HG03196 (cell line): ENCODE measurements around the gene POLE.

Experiments used
- ATAC-seq: cut with Tn5 transposase; IDR thresholded peaks from one replicate; pipeline ENCODE4 v1.9.1; 2021; ENCODE audit not compliant: unreplicated experiment

Gene POLE

DNA sequence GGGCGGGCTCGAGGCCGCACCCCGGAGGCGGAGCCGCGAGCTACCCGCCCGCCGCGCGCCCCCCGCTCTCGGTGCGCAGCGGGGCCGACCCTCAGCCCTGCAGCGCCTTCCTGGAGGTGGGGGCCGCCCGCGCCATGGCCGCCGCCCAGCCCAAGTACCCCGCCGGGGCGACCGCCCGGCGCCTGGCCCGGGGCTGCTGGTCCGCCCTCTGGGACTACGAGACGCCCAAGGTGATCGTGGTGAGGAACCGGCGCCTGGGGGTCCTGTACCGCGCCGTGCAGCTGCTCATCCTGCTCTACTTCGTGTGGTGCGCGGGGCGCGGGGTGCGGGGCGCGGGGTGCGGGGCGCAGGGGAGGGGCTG, 68.5 kb downstream of the POLE start, which contains the start of gene P2RX2:
Gene P2RX2, plus strand, starts transcription at position 94 of the 361 bp plus-strand sequence. Its CDS starts 41 bp downstream, at position 135.
- ATAC-seq = no peak

DNA sequence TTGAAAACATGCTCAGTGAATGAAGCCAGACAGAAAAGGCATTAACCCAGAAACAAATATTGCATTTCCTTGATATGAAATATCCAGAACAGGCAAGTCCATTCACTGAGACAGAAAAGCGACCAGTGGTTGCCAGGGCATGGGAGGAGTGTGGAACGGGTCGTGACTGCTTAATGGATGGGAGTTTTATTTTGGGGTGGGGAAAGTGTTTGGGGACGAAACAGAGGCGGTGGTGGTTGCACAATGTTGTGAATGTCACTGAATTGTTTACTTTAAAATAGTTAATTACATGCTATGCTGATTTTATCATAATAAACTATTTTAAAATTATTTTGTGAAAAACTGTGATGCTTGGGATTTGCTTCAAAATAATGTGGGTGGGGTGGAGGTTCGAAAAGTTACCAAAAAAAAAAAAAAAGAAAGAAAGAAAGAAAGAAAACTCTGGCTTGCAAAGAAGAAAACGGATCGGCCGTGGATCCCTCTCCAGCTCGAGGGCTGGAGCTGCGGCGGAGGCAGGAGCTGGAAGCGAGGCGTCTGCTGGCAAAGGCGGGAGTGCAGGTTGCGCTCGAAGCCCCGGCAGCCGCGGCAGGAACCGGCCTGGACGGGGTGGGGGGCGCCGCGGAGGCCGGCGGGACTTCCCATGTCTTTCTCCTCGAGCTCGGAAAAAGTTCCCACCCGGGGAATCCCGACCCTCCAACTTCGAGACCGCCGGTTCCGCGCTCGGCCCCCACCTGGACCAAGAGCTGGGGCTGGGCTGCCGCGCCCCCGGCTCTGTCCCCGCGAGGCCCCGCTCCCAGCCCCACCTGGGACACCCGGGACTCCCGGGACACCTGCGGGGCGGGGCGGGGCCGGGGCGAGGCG, 69.1 kb downstream of the POLE start:
- no peak for ATAC-seq

DNA sequence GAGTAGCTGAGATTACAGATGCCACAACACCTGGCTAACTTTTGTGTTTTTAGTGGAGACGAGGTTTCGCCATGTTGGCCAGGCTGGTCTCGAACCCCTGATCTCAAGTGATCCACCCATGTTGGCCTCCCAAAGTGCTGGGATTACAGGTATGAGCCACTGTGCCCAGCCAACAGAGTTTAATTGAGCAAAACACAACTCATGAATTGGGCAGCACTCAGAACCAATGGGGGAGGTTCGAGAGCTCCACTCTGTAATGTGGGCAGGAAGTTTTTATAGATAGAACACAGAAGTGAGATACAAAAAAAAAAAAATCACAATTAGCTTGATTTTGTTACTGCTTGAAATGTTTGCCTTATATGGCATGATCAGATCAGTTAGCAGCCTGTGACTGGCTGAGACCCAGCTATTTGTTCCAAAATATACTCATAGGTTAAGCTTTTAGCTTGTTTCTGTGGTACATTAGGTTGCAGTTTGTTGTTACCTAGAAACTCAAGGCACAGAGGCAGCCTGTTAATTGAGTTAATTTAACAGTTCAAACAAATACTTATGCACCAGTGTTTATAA, 69.9 kb downstream of the POLE start:
- ATAC-seq = no peak

DNA sequence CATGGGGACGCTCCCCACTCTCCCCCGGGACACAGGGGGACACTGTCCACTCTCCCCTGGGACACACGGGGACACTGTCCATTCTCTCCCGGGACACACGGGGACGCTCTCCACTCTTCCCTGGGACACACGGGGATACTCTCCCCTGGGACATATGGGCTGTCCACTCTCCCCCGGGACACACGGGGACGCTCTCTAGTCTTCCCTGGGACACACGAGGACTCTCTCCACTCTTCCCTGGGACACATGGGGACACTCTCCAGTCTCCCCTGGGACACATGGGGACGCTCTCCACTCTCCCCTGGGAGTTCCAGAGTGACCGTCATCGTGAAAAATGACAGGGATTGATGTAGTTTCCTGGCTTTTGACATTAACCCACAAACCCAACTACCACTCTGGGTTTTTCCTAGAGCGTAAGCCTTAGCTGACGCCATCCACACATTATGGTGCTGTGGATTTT, 71.5 kb downstream of the POLE start:
- ATAC-seq = no peak

DNA sequence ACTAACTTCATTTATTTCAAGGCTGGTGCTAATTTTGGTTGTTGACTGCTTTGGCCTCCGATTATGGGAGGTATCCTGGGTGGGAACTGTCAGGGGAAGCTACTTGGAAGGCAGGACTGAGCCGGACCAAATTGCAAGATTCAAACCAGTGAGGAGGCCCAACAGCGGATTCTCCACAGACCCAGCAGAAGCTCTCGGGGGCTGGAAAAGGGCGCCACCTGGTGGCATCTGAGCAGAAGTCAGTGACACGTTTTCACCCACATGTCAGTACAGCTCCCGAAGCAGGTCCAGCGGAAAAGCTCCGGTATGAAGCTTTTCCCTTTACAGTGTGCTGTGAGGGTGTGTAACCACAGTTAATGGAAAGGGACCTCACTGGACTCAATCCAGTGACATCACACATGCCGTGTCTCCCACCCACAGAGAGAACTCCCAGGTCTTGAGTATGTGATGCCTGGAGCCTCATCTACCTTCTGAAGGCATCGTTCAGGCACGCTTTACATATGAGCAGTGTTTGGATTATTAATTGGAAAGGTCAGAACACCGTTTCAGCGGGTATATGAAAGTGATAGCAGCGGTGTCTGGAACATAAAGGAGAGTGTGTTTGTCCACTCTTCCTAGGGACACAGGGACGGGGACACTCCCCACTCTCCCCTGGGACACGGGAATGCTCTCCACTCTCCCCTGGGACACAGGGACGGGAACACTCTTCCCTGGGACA, 72.1 kb downstream of the POLE start:
- no peak for ATAC-seq

DNA sequence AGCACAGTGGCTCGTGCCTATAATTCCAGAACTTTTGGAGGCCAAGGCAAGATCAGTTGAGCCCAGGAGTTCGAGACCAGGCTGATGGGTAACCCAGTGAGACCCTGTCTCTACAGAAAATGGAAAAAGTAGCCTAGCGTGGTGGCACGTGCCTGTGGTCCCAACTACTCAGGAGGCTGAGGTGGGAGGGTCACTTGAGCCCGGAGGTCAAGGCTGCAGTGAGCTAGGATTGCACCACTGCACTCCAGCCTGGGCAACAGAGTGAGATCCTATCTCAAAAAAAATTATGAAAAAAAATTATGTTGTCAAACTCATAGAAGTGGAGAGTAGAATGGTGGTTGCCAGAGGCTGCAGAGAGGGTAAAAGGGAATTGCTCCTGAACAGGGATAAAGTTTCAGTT, 73.1 kb downstream of the POLE start:
- no peak for ATAC-seq

DNA sequence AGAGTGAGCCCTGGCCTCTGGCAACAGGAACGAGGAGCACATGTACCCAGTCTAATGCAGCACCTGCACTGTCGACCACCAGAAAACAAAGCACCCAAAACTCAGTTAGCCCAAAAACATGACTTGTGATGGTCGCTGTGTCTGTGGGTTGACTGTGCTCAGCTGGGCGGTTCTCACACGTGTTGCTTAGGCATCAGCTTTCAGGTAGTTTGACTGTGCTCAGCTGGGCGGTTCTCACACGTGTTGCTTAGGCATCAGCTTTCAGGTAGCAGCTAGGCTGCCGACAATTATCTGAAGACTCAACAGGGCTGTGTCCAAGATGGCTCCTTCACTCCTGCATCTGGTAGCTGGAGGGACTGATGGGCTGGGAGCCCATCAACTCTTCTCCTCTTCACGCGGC, 75.5 kb downstream of the POLE start:
- ATAC-seq = no peak

DNA sequence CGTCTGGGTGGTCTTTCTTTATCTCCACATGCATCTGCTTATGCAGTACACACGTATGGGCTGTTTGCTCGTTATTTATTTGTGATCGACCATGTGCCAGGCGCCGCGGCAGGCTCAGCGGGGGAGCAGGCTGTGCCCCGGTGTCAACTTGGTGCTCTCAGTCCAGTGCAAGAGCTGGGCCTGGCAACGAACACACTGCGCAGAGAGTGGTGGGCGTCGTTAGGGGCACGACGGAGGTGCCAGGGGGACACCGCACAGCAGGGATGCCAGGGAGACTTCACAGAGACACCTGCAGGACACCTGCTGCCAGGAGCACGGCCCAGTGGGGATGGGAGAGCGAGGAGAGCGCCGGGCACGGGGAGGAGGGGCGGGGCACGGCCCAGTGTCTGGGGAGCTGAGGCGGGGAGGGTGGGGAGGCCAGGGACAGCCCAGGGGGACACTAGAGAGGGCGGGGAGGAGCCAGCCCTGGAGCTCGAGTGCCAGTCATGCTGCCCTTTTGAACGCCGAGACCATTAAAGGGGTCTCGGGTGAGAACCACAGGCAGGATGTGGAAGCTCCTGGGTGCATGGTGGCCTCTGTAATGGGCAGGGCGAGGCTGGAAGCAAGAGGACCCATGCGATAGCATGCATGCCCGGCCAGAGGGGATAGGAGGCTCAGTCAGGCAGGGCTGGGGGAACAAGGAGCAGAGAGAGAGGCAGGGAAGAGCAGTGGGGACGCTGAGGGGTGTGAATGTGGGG, 76.1 kb downstream of the POLE start:
- ATAC-seq = no peak

DNA sequence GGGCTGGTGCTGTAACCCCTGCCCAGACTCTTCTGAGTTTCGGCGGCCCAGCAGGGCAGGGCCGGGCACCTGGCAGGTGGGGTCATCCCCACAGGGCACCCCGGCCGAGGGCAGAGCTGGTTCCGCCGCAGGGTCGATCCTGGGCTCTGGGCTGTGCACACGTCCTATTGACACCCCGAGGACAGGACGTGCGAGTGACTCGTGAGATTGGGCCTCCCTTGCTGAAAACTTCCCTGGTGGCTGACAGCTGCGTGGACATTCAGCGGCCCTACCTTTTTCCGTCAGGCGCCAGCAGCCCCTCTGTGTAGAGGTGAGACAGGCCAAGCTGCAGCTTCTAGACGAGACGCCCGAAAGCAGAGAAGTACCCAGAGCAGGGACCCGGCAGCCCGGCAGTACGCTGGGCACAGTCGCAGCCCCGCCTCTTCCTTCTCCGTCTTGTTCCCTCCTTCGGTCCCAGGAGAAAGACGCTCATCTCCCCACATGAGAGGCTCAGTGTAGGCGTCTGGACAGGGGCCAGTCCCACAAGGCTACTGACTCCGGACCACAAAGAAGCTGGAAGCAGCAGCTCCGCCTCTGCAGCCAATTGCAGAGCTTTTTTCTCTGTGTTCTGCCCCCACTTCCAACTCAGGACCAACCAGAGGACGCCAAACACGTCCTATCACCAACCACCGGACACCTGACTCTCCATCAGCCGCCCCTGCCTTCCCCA, 76.9 kb downstream of the POLE start, which contains the start of gene LRCOL1:
Gene LRCOL1, minus strand, starts transcription at position 532 of the 709 bp plus-strand sequence. CDS start 4,331 bp downstream, outside the sequence.
- ATAC-seq = no peak

DNA sequence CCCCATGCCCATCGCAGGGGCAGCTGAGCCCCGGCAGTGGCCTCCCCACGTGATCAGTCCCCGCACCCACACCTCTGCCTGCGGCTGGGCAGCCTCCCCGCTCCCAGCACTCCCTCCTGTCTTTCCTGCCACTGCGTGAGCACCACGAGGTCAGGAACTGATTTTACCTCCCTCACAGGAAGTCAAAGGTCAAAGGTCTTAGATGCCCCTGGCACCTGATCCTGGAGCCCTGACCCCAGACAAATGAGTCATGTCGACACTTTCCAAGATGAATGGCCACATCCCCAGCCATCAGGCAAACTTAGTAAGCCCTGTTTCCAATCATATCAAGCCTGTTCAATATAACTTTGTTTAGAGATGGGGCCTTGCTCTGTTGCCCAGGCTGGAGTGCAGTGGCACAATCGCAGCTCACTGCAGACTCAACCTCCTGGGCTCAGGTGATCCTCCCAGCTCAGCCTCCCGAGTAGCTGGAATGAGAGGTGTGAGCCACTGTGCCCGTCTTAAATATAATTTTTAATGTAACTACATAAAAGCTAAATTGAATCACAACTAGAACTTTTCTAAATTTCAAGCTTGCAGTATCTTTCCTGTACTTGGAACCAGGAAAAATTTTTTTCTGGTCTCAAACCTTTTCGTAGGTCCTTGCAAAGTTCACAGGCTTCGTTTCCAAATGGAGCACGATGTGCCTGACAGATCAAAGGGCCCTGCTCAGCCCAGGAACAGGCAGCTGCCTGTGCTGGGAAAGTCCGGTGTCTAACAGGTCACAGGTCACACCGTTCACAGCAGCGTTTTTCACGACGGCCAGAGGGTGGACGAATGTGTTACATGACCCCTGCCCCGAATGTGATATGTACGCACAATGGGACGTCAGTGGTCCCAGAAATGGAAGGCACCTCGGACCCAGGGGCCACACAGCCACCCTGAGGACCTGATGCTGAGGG, 78.6 kb downstream of the POLE start:
- no peak for ATAC-seq

DNA sequence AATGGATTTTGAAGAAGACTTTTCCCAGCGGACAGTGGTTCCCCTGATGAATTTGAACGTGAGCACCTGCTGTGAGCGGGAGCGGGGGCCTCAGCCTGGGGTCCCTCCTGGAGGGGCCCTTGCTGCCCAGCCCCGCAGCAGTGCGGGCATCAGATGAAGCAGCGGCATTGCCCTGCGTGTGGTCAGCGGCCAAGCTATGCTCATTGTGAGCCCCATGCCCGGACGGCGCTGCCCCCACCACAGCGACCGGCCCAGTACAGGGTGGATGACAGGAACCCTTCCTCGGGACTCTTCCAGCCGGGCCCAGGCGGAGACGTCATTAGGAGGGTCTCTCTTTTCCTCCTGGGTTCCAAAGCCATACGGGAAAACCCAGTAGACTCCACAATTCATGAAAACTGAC, 80.2 kb downstream of the POLE start:
- no peak for ATAC-seq

DNA sequence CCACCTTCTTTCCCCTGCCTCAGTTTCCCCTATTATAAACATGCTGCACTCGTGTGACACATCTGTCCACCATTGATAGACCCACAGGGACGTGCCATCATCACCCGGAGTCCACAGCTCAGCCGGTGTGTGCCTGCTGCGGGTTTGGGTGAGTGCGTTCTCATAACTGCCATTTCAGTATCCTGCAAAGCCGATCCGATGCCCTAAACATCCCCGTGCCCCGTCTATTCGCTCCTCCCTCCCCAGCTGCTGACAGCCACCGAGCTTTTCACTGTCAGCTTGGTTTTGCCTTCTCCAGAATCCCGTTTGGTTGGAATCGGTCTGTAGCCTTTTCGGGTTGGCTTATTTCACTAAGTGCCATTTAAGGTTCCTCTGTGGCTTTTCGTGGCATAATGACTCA, 80.7 kb downstream of the POLE start:
- ATAC-seq = no peak

DNA sequence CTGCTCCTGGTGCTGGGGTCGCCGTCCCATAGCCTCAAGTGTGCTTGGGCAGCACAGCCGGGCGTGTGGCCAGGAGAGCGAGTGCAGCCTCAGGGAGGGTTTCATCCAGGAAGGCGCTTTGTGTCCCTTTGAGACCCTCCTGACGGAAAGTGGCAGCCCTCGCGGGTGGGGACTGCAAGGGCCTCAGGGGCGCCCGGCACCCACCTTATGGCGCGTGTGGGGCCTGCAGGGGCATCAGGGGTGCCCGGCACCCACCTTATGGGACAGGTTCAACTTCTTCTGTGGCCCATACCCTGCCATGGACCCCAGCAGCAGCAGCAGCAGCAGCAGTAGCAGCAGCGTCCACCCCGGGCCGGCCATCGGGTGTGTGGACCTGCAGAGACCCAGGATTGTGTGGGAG, 81.2 kb downstream of the POLE start:
- no peak for ATAC-seq

DNA sequence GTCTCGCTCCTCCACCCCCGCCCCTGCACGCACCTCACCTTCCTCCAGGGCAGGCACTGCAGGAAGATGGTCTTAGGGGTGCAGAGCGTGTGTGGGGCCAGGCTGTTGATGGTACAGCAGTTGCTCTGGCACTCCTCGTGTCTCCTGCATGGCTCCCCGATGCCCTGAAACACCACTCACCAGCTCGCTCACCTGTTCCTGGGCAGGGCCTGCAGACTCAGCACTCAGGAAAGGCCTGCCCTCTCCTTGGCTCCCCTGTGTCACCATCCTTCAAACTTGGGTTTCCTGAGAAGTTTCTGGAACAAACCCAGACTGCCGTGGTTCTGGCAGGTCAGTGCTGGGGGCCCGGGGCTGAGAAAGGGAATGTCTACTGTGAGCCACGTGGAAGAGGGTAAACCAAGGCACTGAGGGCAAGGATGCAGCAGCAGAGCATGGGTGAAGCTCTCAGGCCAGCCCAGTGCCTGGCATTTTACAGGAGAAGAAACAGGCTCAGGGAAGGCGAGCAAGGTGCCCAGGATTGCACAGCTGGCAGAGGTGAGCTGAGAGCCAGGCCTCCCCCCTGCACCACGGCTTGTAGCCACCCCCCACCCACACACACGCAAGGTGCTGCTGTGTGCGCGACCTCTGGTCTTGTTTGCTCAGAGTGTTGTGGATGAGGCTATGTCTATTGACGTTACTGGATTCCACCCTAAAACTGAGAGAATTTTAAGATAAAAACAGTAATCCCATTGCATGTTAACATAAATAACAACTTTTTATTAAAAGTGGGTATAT, 82.3 kb downstream of the POLE start:
- ATAC-seq = no peak

DNA sequence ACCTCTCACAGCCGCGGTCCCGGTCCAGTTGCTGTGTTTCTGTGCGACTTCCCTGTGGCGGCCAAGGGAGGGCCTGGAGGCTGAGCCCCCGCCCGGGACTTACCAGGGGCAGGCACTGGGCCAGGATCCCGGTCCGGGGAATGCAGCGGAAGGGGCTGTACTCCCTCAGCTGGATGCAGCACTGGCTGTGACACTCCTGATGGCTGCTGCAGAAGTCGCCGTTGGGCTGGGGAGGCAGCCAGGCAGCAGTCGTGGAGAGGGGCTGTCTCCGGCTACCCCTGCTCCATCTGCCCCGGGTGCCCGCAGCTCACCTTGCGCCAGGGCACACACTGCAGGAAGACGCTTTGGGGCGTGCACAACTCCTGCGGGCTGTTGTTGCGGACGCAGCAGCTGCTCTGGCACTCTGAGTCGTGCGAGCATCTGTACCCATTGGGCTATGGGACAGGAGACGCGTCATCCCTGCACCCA, 83.0 kb downstream of the POLE start:
- no peak for ATAC-seq

DNA sequence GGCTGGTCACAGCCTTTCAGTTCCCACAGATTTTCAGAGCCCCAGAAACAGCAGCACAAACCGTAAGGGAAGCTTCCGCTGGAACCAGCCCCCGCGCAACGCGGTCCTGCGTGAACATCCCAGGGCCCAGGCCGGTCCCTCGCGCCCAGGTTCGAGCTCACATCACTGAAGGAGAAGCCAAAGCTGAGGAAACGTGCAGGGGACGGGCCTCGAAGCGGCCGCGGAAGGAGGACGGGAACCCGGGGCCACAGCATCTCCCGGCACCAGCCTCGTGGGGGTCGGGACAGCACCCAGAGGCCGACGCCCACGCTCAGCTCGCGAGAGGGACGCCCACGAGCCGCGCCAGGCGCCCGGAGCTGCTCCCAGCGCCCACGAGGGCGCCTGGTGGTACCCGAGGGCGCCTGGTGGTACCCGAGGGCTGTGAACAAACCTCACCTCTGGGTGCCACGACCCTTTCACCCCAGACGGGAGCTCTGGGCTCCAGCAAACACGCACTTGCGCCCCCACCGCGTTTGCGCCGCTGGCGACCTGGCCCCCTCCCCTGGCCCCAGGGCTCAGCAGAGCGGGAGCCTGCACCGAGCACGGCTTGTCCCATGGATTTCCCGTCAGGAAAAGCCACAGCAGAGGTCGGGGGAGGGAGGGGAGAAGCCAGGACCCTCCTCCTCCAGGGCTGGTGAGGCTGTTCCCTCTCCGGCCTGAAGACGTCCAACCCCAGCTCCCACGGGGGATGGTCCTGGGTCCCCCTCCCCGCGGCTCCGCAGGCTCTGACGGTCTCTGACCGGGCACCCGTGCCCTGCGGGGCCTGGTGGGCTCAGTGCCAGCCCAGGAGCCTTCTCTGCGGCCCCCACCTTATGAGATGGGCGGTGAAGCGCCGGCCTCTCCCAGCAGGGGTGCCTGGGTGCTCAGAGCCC, 83.6 kb downstream of the POLE start:
- no peak for ATAC-seq

DNA sequence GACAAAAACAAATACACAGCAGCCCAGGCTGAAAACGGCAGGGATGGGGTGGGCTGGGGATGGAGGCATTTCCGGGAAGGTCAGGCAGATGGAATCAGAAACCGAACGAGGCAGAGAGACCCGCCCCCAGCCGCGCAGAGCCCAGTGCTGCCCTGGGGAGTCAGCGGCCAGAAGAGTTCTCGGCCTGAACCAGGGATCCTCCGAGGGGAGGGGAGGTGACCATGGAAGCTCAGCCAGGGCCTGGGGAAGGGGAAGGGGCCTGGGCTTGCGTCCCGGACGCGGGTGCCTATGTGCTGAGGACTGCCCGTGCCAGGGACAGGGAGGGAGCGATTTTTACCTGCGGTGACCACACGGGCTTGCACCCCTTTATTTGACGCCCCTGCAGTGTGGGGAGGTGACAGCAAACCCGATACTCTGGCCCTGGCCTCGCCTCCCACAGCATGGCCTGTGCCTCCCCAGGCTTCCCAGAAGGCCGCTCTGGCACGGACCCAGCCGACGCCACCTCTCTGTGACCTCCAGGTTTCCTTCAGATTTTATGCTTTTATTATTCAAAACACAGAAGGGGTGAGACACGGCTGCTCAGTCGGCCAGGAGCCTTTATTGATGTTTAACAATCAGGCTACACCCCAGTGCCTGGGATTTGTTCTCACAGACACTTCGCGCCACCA, 84.4 kb downstream of the POLE start:
- ATAC-seq = no peak
